ENCODE results near the gene FOXN3. TPM values are rescaled to one million over a fixed set of nuclear protein-coding genes. Genes with fewer than 3 reads are reported as not detected.

The FOXN3 gene
- 100 to 1,000 TPM in 1 of 2 donors, 10 to 100 TPM in 1; 53.9 to 141 TPM for total RNA-seq

- H3K36me3 ChIP-seq: no peaks in the 10 kb centered on the region
- H3K9me3 ChIP-seq: no peaks in the 10 kb centered on the region
- TF ChIP-seq POLR2A (IDR thresholded peaks at IDR 0.05) (peak; percentile 52), CTCF (IDR thresholded peaks at IDR 0.05) (peak in 1 of 4 experiments; percentile 30), POLR2AphosphoS5 (IDR thresholded peaks at IDR 0.05) (peak; percentile 55)
- WGBS: 0% methylated on average over 41 of the region's 54 CpGs
- H3K27ac ChIP-seq: peak within 1 kb of the TSS; percentile 94 to 95
- intact Hi-C loops (cut with DNase I): loop anchor here (2.0 to 10.0 kb wide), 4 partner anchors 52 to 495 kb away; no protein-coding TSS in a partner anchor
- H3K27me3 ChIP-seq (replicated peaks; ENCODE audit: insufficient read depth): no peaks in the 10 kb centered on the region
- H3K4me1 ChIP-seq (replicated peaks): peaks cover 8% of the 10 kb centered on the region
- DNase-seq (ENCODE audit: low spot score): peak; percentile 92
- H3K4me3 ChIP-seq: peak within 1 kb of the TSS; percentile 91 to 92
Measured at GRCh38 chr14:89417091-89417464, at the start of gene FOXN3. TSS of gene FOXN3 (minus strand) at chr14:89417233. CDS start at chr14:89412476, 4,757 bp downstream.

GRCh38 chr14:89466484-89466883, 49.5 kb upstream of the FOXN3 start:
- H3K27ac ChIP-seq: no peak overlapping the region
- no peak for DNase-seq (ENCODE audit: low spot score)
- H3K27me3 ChIP-seq (replicated peaks; ENCODE audit: insufficient read depth): no peaks in the 10 kb centered on the region
- H3K4me3 ChIP-seq: no peak overlapping the region
- no peaks in the 10 kb centered on the region for H3K4me1 ChIP-seq (replicated peaks)
- WGBS: 82% methylated on average over 5 of the region's 5 CpGs
- no peaks in the 10 kb centered on the region for H3K36me3 ChIP-seq
- no peak for TF ChIP-seq POLR2A (IDR thresholded peaks at IDR 0.05)
- TF ChIP-seq POLR2AphosphoS5 (IDR thresholded peaks at IDR 0.05): no peak
- TF ChIP-seq CTCF (IDR thresholded peaks at IDR 0.05): no peak
- no peaks in the 10 kb centered on the region for H3K9me3 ChIP-seq
- intact Hi-C loops (cut with DNase I): no loop called here

GRCh38 chr14:89465876-89466275, 48.8 kb upstream of the FOXN3 start:
- TF ChIP-seq POLR2AphosphoS5 (IDR thresholded peaks at IDR 0.05) (no peak), CTCF (IDR thresholded peaks at IDR 0.05) (no peak)
- no peak overlapping the region for H3K4me3 ChIP-seq
- no peak overlapping the region for H3K27ac ChIP-seq
- no peaks in the 10 kb centered on the region for H3K27me3 ChIP-seq (replicated peaks; ENCODE audit: insufficient read depth)
- no peaks in the 10 kb centered on the region for H3K36me3 ChIP-seq
- no peak for DNase-seq (ENCODE audit: low spot score)
- intact Hi-C loops (cut with DNase I): no loop called here
- no peaks in the 10 kb centered on the region for H3K9me3 ChIP-seq
- no peaks in the 10 kb centered on the region for H3K4me1 ChIP-seq (replicated peaks)
- WGBS: 65% methylated on average over 5 of the region's 5 CpGs

GRCh38 chr14:89461256-89461655, 44.2 kb upstream of the FOXN3 start:
- H3K27me3 ChIP-seq (replicated peaks; ENCODE audit: insufficient read depth): no peaks in the 10 kb centered on the region
- H3K36me3 ChIP-seq: no peaks in the 10 kb centered on the region
- no peak overlapping the region for H3K4me3 ChIP-seq
- no peak for DNase-seq (ENCODE audit: low spot score)
- intact Hi-C loops (cut with DNase I): no loop called here
- WGBS: 92% methylated on average over 3 of the region's 3 CpGs
- no peak for TF ChIP-seq POLR2AphosphoS5 (IDR thresholded peaks at IDR 0.05)
- no peaks in the 10 kb centered on the region for H3K9me3 ChIP-seq
- no peak overlapping the region for H3K27ac ChIP-seq
- no peaks in the 10 kb centered on the region for H3K4me1 ChIP-seq (replicated peaks)

GRCh38 chr14:89458713-89459420, 41.8 kb upstream of the FOXN3 start:
- Histone ChIP-seq H3K4me1 (replicated peaks) (no peaks in the 10 kb centered on the region), H3K27ac (no peak overlapping the region), H3K27me3 (replicated peaks; ENCODE audit: insufficient read depth) (no peaks in the 10 kb centered on the region), H3K4me3 (no peak overlapping the region), H3K9me3 (no peaks in the 10 kb centered on the region), H3K36me3 (no peaks in the 10 kb centered on the region)
- WGBS: 56% methylated on average over 5 of the region's 5 CpGs
- intact Hi-C loops (cut with DNase I): no loop called here
- no peak for DNase-seq (ENCODE audit: low spot score)
- TF ChIP-seq CTCF (IDR thresholded peaks at IDR 0.05) (no peak), POLR2A (IDR thresholded peaks at IDR 0.05) (no peak), POLR2AphosphoS5 (IDR thresholded peaks at IDR 0.05) (no peak)
